ENCODE measurements around the gene DEFB131A.
"Not testable (repeated sequence)": the region's sequence is repeated elsewhere in the genome, so short reads cannot be mapped to it uniquely, and the experiment has no call there.

GRCh38 chr4:9488796-9489195, 44.6 kb downstream of the DEFB131A start:
- TF ChIP-seq, protein P1, sequence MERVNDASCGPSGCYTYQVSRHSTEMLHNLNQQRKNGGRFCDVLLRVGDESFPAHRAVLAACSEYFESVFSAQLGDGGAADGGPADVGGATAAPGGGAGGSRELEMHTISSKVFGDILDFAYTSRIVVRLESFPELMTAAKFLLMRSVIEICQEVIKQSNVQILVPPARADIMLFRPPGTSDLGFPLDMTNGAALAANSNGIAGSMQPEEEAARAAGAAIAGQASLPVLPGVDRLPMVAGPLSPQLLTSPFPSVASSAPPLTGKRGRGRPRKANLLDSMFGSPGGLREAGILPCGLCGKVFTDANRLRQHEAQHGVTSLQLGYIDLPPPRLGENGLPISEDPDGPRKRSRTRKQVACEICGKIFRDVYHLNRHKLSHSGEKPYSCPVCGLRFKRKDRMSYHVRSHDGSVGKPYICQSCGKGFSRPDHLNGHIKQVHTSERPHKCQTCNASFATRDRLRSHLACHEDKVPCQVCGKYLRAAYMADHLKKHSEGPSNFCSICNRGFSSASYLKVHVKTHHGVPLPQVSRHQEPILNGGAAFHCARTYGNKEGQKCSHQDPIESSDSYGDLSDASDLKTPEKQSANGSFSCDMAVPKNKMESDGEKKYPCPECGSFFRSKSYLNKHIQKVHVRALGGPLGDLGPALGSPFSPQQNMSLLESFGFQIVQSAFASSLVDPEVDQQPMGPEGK (CRISPR knock-in tag; IDR thresholded peaks at IDR 0.05; ENCODE audit: borderline replicate concordance), result not testable (repeated sequence)
- TF ChIP-seq CREB5 (CRISPR knock-in tag; IDR thresholded peaks at IDR 0.05; ENCODE audit: low read depth); RARB (CRISPR knock-in tag; IDR thresholded peaks at IDR 0.05); ZNF70 (CRISPR knock-in tag; IDR thresholded peaks at IDR 0.05); ZNF8 (CRISPR knock-in tag; IDR thresholded peaks at IDR 0.05): not testable (repeated sequence)
- TF ChIP-seq, protein P2, sequence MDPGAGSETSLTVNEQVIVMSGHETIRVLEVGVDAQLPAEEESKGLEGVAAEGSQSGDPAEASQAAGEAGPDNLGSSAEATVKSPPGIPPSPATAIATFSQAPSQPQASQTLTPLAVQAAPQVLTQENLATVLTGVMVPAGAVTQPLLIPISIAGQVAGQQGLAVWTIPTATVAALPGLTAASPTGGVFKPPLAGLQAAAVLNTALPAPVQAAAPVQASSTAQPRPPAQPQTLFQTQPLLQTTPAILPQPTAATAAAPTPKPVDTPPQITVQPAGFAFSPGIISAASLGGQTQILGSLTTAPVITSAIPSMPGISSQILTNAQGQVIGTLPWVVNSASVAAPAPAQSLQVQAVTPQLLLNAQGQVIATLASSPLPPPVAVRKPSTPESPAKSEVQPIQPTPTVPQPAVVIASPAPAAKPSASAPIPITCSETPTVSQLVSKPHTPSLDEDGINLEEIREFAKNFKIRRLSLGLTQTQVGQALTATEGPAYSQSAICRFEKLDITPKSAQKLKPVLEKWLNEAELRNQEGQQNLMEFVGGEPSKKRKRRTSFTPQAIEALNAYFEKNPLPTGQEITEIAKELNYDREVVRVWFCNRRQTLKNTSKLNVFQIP (CRISPR knock-in tag; IDR thresholded peaks at IDR 0.05; ENCODE audit: borderline replicate concordance, low read depth), result not testable (repeated sequence)

Data from SK-N-SH treated with all-trans-retinoic acid at 6 μM for 48 hours (cell line).